RWPE1 (cell line): ENCODE results near the gene EOGT.

Experiments used
- CTCF ChIA-PET: fragments of 350-600 bp; sonication (Branson Sonifier 250); formaldehyde crosslinking; extraction: SDS; loops from one replicate; lab custom pipeline; 2021; lab: Yijun Ruan, JAX
- POLR2A ChIA-PET: fragments of 400-600 bp; formaldehyde crosslinking; extraction: SDS; loops from one replicate; lab custom pipeline; 2020; ENCODE audit warnings: antibody characterized with exemption; ENCODE audit not compliant: low non-redundant PET; lab: Yijun Ruan, JAX
- DNase-seq: peaks from one replicate; pipeline ENCODE4 v3.0.0; 2012; ENCODE audit warnings: low spot score
- H3K27ac ChIP-seq: fragments of 450-650 bp; 2 replicates; pipeline ENCODE4 v1.5.1; 2017
- TF ChIP-seq, protein P1 (sequence below): fragments of 450-650 bp; conservative IDR thresholded peaks from 2 replicates; pipeline ENCODE4 v1.5.1; 2017; ENCODE audit warnings: low read depth, mild to moderate bottlenecking

The EOGT gene

DNA sequence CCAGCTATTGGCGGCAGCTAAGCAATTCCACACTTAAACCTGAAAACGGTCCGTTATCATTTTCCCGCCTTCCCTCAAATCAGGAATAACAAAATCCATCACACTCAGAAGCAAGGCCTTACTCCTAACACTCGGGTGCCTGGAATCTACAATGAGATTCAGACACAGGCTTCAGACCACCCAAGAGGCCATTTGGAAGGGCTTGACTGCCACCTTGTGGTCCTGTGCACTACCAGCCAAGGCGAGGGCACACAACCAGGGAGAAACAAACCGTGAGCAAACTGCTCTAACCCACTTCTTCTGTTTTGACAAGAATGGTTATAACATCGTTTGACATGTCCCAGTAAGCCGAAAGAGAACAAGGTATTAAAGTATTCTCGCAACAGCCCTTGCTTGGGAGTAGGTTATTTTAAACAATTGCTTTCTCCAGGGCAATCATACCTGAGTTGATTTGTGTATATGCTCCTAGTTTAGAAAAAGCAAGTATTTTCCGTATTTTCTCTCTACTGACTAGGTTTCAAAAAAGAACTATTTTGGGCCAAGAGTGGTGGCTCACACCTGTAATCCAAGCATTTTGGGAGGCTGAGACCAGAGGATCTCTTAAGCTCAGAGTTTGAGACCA, 41.0 kb downstream of the EOGT start:
- no peak overlapping the region for H3K27ac ChIP-seq
- ChIA-PET POLR2A (no interaction called here), CTCF (interaction anchor here (0.7 to 0.8 kb wide), 2 partner anchors 452 to 1230 kb away, joined by 3 to 5 read pairs; no protein-coding TSS in a partner anchor)
- TF ChIP-seq, protein P1, sequence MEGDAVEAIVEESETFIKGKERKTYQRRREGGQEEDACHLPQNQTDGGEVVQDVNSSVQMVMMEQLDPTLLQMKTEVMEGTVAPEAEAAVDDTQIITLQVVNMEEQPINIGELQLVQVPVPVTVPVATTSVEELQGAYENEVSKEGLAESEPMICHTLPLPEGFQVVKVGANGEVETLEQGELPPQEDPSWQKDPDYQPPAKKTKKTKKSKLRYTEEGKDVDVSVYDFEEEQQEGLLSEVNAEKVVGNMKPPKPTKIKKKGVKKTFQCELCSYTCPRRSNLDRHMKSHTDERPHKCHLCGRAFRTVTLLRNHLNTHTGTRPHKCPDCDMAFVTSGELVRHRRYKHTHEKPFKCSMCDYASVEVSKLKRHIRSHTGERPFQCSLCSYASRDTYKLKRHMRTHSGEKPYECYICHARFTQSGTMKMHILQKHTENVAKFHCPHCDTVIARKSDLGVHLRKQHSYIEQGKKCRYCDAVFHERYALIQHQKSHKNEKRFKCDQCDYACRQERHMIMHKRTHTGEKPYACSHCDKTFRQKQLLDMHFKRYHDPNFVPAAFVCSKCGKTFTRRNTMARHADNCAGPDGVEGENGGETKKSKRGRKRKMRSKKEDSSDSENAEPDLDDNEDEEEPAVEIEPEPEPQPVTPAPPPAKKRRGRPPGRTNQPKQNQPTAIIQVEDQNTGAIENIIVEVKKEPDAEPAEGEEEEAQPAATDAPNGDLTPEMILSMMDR = peak; percentile 57
- DNase-seq = peak; percentile 30

DNA sequence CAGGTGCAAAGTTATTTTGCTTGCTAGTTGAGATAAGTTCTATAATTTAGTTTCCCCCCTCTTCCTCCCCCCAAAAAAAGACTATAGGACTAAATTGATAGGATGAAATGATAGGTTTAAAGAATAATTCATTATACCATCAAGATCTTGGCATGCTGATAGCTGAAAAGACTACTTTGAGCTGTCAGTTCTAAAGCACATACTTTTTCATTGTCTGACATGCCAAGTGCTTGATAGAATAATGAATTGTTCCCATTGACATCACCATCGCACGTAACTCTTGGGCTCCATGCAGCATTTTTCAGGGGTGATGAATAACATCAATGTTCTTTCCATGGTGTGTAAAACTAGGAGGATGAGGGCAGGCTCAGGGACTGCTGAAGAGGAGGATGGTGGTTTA, 48.8 kb downstream of the EOGT start:
- DNase-seq = no peak
- TF ChIP-seq, protein P1 = no peak
- no peak overlapping the region for H3K27ac ChIP-seq
- ChIA-PET POLR2A (no interaction called here), CTCF (no interaction called here)

DNA sequence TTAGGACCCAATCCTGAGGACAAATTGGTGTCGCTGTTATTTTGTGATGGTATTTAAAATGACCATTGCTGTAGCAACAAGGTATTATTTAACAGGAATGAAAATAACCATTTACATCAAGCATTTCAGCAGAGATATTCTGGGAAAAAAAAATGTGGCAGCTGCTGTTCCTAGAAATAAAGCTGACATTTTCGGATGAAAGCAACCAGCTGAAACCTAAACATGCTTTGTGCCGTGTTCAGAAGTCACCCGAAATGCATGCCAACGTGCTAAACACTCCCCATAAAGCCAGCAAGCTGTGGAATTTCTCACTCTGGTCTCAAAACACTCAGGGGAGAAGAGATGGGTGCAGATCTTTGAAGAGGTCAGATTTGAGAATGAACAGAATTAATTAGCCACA, 49.6 kb downstream of the EOGT start:
- no peak overlapping the region for H3K27ac ChIP-seq
- POLR2A ChIA-PET = no interaction called here
- DNase-seq = no peak
- TF ChIP-seq, protein P1 = no peak
- CTCF ChIA-PET = interaction anchor here (1.0 kb wide), 1 partner anchor 17 kb away, joined by 5 read pairs; no protein-coding TSS in a partner anchor

DNA sequence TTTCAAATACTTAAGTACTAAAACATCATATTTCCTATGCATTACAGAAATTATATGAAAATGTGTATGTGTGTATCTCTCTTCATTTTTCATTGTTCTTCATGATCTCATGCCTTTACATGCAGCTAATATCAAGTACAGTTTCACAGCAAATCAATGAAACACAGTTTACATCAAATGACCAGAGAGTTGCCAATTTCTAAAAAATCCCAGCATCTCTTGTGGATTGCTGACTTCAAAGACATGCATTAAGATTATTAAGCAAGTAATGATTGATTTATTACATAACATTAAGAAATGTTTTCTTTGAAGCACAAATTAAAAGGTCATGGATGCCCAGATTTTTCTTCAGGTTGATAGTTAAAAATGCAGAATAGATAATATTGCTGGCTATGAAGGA, 50.1 kb downstream of the EOGT start:
- POLR2A ChIA-PET = no interaction called here
- CTCF ChIA-PET = interaction anchor here (1.0 kb wide), 1 partner anchor 16 kb away, joined by 5 read pairs; no protein-coding TSS in a partner anchor
- DNase-seq = no peak
- no peak overlapping the region for H3K27ac ChIP-seq
- TF ChIP-seq, protein P1 = no peak

DNA sequence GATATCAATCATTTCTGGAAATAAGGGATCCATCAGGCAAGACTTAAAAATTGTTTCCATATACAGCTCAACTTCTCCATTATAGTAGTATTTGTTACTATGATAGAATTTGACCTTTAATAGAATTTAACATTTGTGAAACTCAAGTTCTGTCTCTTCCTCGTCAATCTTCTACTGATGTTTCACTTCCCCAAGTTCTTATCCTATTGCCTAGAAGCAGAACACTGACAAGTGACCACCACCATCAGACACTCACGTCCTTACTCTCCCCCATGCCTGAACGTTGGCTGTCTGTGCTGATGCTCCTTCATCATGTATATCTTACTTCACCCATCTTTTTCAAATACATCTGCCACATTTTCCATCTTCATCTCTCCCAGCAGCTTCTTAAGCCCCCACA, 54.6 kb downstream of the EOGT start:
- ChIA-PET POLR2A (no interaction called here), CTCF (interaction anchor here (0.7 kb wide), 1 partner anchor 1336 kb away, joined by 5 read pairs; no protein-coding TSS in a partner anchor)
- TF ChIP-seq, protein P1 = no peak
- no peak overlapping the region for H3K27ac ChIP-seq
- no peak for DNase-seq

DNA sequence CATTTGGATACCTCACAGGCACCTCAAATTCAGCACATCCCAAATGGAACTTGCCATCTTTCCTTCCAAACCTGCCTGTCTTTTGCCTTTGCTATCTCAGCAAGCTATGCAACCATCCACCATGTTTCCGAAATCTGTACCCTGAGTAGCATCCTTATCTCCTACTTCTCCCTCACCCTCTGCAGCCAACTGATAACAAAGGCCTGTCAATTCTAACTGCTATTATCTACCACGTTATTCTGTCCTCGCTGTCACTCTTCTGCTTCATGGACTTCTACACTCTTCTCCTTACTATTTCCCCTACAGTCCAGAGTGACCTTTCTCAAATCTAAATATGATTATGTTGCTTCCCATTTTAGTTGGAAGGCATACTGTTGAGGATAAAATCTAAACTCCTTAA, 55.6 kb downstream of the EOGT start:
- ChIA-PET POLR2A (no interaction called here), CTCF (no interaction called here)
- H3K27ac ChIP-seq = no peak overlapping the region
- TF ChIP-seq, protein P1 = no peak
- no peak for DNase-seq
